NCI-H2196 (cell line): Measurements from ENCODE around the gene FOLR2.
"Not testable (repeated sequence)": the region's sequence is repeated elsewhere in the genome, so short reads cannot be mapped to it uniquely, and the experiment has no call there.

Experiments
- DNase-seq: peaks from one replicate; lab custom pipeline; 2025; ENCODE audit not compliant: unreplicated experiment; lab: John Stamatoyannopoulos, UW

Gene FOLR2

DNA sequence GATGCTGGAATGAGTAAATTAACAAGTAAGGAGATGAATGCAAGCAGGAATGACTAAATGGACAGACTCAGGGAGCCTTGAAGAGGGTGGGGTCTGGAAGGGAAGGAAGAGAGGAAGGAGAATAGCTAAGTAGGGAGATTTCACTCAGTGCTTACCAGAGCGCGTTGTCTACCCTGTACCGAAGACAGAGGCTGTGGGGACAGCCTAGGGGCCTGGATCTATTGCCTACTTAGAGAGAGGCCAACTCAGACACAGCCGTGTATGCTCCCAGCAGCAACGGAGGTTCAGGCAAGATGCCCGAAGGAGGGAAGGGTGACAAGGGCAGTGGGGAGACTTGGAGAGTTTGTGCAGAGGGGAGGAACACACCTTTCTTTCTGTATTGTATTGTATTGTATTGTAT, at the start of gene FOLR2:
Gene FOLR2 (plus strand): TSS at position 157 of the 400 bp plus-strand sequence. CDS start 1,791 bp downstream, outside the sequence.
- DNase-seq = no peak

DNA sequence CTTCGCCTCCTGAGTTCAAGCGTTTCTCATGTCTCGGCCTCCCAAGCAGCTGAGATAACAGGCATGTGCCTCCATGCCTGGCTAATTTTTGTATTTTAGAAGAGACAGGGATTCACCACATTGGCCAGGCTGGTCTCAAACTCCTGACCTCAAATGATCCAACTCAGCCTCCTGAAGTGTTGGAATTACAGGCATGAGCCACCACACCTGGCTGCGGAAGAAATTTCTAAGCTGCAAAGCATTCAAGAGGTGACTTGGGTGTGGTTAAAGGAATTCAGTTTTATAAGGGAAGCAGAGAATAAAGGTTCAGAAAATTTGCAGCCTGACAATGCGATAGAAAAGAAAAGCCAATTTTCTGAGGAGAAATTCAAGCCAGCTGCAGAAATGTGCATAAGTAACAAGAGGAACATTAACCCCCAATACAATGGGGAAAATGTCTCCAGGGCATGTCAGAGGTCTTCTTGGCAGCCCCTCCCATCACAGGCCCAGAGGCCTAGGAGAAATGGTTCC, 47.5 kb upstream of the FOLR2 start:
- DNase-seq = not testable (repeated sequence)

DNA sequence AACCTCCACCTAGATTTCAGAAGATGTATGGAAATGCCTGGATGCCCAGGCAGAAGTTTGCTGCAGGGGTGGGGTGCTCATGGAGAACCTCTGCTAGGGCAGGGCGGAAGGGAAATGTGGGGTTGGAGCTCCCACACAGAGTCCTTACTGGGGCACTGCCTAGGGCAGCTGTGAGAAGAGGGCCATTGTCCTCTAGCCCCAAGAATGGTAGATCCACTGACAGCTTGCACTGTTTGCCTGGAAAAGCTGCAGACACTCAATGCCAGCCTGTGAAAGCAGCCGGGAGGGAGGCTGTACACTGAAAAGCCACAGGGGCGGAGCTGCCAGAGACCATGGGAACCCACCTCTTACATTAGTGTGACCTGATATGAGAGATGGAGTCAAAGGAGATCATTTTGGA, 46.8 kb upstream of the FOLR2 start:
- DNase-seq = not testable (repeated sequence)

- DNase-seq = not testable (repeated sequence)
Observed at GRCh38 chr11:72172043-72172442, 44.6 kb upstream of the FOLR2 start.

DNA sequence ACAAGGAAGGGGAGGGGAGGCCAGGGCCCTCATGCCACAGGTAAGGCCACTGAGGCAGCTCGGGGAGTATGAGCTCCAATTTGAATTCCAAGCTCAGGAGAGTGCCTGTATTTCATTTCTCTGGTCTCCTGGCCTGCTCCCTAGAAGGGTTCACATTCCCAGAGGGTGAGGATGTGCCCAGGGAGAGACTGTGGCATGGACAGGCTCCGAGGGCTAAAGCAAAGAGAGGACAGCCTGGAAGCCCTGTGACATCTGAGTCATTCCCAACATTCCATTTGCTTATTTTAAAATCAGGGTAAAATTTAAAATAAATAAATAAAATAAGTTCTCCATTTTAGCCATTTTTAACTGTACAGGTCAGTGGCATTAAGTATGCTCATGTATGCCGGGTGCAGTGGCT, 43.3 kb upstream of the FOLR2 start:
- no peak for DNase-seq

DNA sequence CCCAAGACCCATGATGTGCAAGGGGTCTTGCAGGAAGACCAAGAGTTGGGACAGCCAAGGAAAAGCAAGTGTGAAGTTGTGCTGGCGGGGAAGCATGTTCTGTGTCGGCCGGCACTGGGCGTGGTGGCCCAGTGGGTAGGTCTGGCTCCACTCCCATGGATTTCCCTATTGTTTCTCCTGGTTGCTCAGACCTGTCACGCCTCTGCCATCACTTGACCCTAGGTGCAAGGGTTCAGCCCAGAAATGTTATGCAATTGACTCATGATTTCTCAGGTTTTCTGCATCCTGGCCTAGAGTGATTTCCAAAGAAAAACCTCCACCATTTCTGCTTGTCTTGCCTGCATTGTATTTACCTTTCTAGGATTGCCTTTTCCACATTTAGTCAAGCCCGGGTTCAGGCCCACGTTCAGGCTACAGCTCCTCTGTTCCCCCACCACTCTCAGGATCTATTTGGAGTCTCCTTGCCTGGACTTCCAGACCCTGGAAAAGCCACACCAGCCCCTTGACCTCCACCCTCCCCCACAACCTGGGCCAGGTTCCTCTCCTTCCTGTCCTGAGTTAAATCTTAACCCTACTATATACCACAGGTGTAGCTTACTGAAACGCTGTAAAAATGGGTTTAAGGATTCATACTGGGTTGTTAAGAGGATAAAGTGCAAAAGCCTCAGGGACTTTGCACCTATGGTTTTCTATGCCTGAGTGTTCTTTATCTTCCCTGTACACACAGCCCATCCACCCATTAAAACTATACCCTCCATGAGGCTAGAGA, 42.1 kb upstream of the FOLR2 start:
- DNase-seq = no peak

DNA sequence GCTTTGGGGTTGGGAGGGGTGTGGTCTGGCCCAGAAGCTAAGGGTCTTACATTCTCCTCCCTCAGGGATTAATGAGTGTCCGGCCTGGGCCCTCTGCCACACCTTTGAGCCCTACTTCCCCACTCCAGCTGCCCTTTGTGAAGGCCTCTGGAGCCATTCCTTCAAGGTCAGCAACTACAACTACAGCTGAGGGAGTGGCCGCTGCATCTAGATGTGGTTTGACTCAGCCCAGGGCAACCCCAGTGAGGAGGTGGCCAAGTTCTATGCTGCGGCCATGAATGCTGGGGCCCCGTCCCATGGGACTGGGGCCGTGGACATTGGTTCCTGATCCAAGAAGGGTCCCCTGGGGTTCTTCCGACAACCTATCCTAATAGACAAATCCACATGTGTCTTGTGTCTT, 38.9 kb upstream of the FOLR2 start:
- DNase-seq = no peak

- DNase-seq = no peak
Observed at GRCh38 chr11:72179049-72179803, 37.4 kb upstream of the FOLR2 start.

- no peak for DNase-seq
Observed at GRCh38 chr11:72179804-72180396, 36.7 kb upstream of the FOLR2 start.

GRCh38 chr11:72180892-72181552, 35.6 kb upstream of the FOLR2 start:
- DNase-seq = not testable (repeated sequence)

DNA sequence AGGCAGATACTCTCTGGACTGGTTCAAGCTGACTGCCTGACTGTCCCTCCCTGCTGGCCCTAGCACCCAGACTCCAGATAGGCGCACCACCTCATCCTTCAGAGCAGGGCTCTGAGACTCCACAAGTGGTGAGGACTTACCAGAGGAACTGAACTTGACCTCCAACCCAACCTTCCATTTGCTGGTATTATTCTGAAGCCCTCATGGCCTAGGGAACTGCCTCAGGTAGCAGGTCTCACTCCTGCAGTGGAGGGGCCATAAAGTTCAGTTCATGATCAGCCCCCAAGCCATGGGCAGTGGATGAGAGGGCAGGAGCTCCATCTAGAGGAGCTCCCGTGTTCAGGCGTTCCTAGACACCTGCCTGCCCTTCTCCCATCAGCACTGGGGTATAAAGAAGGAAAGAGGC, 35.0 kb upstream of the FOLR2 start:
- DNase-seq = not testable (repeated sequence)

DNA sequence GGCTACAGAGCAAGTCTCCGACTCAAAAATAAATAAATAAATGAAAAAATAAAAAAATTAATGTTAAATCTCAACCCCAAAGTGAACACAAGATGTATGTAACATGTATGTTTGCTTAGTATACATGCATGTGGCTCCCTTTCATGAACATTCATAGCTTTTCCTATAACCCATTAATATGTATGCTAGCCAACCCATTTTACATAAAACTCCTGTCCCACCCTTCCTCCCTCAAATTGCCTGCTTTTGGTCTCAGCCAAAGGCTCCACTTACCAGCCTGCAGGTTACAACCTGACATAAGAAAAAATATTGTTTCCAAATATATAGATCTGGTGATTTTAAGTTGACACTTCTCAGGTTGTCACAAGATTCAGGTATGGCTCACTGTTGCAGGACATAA, 28.3 kb upstream of the FOLR2 start:
- no peak for DNase-seq

DNA sequence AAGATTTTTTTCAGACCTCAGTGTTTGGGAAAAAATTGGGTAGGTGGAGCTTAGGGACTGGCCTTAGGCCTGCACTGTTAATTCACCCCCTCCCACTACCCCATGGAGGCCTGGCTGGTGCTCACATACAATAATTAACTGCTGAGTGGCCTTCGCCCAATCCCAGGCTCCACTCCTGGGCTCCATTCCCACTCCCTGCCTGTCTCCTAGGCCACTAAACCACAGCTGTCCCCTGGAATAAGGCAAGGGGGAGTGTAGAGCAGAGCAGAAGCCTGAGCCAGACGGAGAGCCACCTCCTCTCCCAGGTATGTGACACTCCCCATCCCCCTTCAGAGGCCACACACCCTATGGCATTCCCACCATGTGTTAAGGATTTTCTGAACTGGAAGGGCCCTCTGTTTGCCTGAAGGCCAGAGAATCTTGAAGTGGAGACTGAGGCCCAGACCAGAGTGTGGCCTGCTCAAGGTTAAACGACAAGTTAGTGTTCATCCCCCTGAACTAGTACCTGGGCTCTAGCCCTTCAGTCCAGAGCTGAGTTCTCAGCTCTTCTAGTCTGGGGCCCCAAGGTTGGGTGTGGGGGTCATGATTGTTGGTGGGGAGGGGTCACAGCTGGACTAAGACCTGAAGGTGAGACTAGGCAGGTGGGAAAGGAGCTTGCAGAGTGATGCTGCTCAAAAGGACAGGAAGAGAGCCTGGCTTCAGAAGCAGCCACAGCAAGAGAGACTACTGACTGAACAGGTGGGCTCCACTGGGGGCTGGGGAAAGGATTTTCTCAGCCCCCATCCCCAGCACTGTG, 26.9 kb upstream of the FOLR2 start:
- no peak for DNase-seq

DNA sequence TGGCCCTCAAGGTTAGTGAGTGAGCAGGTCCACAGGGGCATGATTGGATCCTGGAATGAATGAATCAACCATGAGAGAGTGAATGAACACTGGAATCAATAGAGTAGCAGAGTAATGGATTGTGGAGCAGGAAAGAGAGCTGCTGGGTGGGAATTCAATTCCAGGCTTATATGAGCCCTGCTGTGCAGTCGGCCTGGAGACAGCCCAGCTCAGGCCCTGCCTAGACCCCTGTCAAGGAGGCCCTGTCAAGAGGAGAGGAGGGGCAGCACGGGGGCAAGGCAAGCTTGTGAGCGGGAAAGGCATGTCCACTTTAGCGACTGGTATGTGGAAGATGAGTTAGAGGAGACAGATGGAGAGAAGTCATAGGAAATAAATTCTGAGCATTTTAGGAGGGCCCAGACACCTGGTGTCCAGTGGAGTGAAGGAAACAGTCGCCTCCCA, 25.9 kb upstream of the FOLR2 start:
- DNase-seq = no peak

GRCh38 chr11:72191961-72192381, 24.6 kb upstream of the FOLR2 start, which contains the start of gene FOLR1:
TSS of gene FOLR1 (plus strand) at chr11:72192140. CDS start at chr11:72192174, 34 bp downstream.
- DNase-seq = no peak

GRCh38 chr11:72195518-72196270, 20.9 kb upstream of the FOLR2 start:
- no peak for DNase-seq

DNA sequence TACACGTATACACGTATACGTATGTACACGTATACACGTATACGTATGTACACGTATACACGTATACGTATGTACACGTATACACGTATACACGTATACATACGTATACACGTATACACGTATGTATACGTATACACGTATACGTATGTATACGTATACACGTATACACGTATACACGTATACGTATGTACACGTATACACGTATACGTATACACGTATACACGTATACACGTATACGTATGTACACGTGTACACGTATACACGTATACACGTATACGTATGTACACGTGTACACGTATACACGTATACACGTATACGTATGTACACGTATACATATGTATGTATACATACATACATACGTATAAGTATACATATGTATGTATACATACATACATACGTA, 15.1 kb upstream of the FOLR2 start:
- not testable (repeated sequence) for DNase-seq

GRCh38 chr11:72202571-72202970, 14.0 kb upstream of the FOLR2 start:
- no peak for DNase-seq

GRCh38 chr11:72203163-72203562, 13.4 kb upstream of the FOLR2 start:
- DNase-seq = no peak
